ENCODE measurements around the gene SIGLEC8. TPM values are rescaled to one million over a fixed set of nuclear protein-coding genes. Genes with fewer than 3 reads are reported as not detected.

The SIGLEC8 gene
- polyA plus RNA-seq, 1 donor from 2014 or later = not detected

- TF ChIP-seq REST (IDR thresholded peaks at IDR 0.05; ENCODE audit: borderline replicate concordance) (no peak), TAF1 (IDR thresholded peaks at IDR 0.05; ENCODE audit: low read depth) (no peak), RAD21 (conservative IDR thresholded peaks at IDR 0.05) (no peak), MXI1 (conservative IDR thresholded peaks at IDR 0.05; ENCODE audit: poor library complexity, severe bottlenecking) (no peak), SMC3 (conservative IDR thresholded peaks at IDR 0.05; ENCODE audit: poor library complexity) (no peak), POLR2AphosphoS5 (IDR thresholded peaks at IDR 0.05) (no peak), EZH2 (IDR thresholded peaks at IDR 0.05; ENCODE audit: borderline replicate concordance, insufficient read depth, low read length, poor library complexity, severe bottlenecking) (no peak), CTCF (IDR thresholded peaks at IDR 0.05; ENCODE audit: poor library complexity, severe bottlenecking) (no peak), EP300 (conservative IDR thresholded peaks at IDR 0.05; ENCODE audit: poor library complexity, severe bottlenecking) (no peak)
- Histone ChIP-seq H3K9me3 (ENCODE audit: low read length) (no peaks in the 10 kb centered on the region), H3F3A (ENCODE audit: insufficient read depth, low read length, poor library complexity, severe bottlenecking) (no peaks in the 10 kb centered on the region), H4K20me1 (ENCODE audit: insufficient read depth) (no peaks in the 10 kb centered on the region), H3K4me3 (ENCODE audit: low read length) (no peak overlapping the region), H2AFZ (ENCODE audit: low read depth, low read length) (no peak overlapping the region), H3K4me2 (ENCODE audit: low read length) (no peak overlapping the region), H3K27me3 (ENCODE audit: insufficient read depth, low read depth, low read length) (no peaks in the 10 kb centered on the region), H3K9ac (ENCODE audit: low read length) (no peak overlapping the region), H3K79me2 (replicated peaks; ENCODE audit: insufficient read depth, low read length) (no peaks in the 10 kb centered on the region), H3K36me3 (ENCODE audit: insufficient read depth, low read length) (no peaks in the 10 kb centered on the region), H3K27ac (ENCODE audit: low read length) (no peak overlapping the region), H3K9me2 (ENCODE audit: insufficient read depth, low read length) (no peaks in the 10 kb centered on the region)
Measured at GRCh38 chr19:51472607-51473006, 14.4 kb upstream of the SIGLEC8 start.

- H3K27ac ChIP-seq (ENCODE audit: low read length) = no peak overlapping the region
- no peak overlapping the region for H3K4me3 ChIP-seq (ENCODE audit: low read length)
- no peaks in the 10 kb centered on the region for H3K36me3 ChIP-seq (ENCODE audit: insufficient read depth, low read length)
- H3K4me2 ChIP-seq (ENCODE audit: low read length) = no peak overlapping the region
- no peaks in the 10 kb centered on the region for H4K20me1 ChIP-seq (ENCODE audit: insufficient read depth)
- H2AFZ ChIP-seq (ENCODE audit: low read depth, low read length) = no peak overlapping the region
- no peaks in the 10 kb centered on the region for H3K9me3 ChIP-seq (ENCODE audit: low read length)
- no peaks in the 10 kb centered on the region for H3K79me2 ChIP-seq (replicated peaks; ENCODE audit: insufficient read depth, low read length)
- H3K9me2 ChIP-seq (ENCODE audit: insufficient read depth, low read length) = no peaks in the 10 kb centered on the region
- TF ChIP-seq SMC3 (conservative IDR thresholded peaks at IDR 0.05; ENCODE audit: poor library complexity) (no peak), POLR2AphosphoS5 (IDR thresholded peaks at IDR 0.05) (no peak), MXI1 (conservative IDR thresholded peaks at IDR 0.05; ENCODE audit: poor library complexity, severe bottlenecking) (no peak), RAD21 (conservative IDR thresholded peaks at IDR 0.05) (no peak), EP300 (conservative IDR thresholded peaks at IDR 0.05; ENCODE audit: poor library complexity, severe bottlenecking) (no peak), REST (IDR thresholded peaks at IDR 0.05; ENCODE audit: borderline replicate concordance) (no peak), TAF1 (IDR thresholded peaks at IDR 0.05; ENCODE audit: low read depth) (no peak), EZH2 (IDR thresholded peaks at IDR 0.05; ENCODE audit: borderline replicate concordance, insufficient read depth, low read length, poor library complexity, severe bottlenecking) (no peak), CTCF (IDR thresholded peaks at IDR 0.05; ENCODE audit: poor library complexity, severe bottlenecking) (no peak)
- no peaks in the 10 kb centered on the region for H3K27me3 ChIP-seq (ENCODE audit: insufficient read depth, low read depth, low read length)
- H3K9ac ChIP-seq (ENCODE audit: low read length) = no peak overlapping the region
- H3F3A ChIP-seq (ENCODE audit: insufficient read depth, low read length, poor library complexity, severe bottlenecking) = no peaks in the 10 kb centered on the region
Measured at GRCh38 chr19:51471527-51471926, 13.3 kb upstream of the SIGLEC8 start.

All from neural cell (in vitro differentiated cells).